ENCODE data around the gene C2CD4C.
"Not testable (repeated sequence)": the region's sequence is repeated elsewhere in the genome, so short reads cannot be mapped to it uniquely, and the experiment has no call there.

Gene C2CD4C

GRCh38 chr19:362154-362553 lies 46.8 kb downstream of the C2CD4C start:
- DNase-seq: no peak

GRCh38 chr19:359653-359925 lies 49.4 kb downstream of the C2CD4C start:
- DNase-seq: no peak

DNA sequence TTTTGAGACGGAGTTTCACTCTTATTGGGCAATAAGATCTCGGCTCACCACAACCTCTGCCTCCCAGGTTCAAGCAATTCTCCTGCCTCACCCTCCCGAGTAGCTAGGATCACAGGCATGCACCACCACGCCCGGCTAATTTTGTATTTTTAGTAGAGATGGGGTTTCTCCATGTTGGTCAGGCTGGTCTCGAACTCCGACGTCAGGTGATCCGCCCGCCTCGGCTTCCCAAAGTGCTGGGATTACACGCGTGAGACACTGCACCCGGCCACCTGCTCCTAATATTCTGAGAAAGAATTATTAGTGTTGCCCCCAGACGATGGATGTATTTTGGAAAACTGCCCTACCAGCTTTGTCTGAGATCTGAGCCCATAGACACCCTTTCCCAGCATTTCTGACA lies 53.4 kb downstream of the C2CD4C start:
- DNase-seq: not testable (repeated sequence)
